HUES64 (cell line): ENCODE measurements around the gene STX17.

Experiments used
- H3K27ac ChIP-seq: 2 replicates; pipeline ENCODE4 v1.7.0; 2013; ENCODE audit warnings: low read depth, low read length, inconsistent platforms
- H3K27me3 ChIP-seq: 2 replicates; pipeline ENCODE4 v1.6.1; 2013; ENCODE audit warnings: mild to moderate bottlenecking, low read length; ENCODE audit not compliant: insufficient read depth
- H3K36me3 ChIP-seq: 2 replicates; pipeline ENCODE4 v1.6.1; 2013; ENCODE audit warnings: mild to moderate bottlenecking, low read length; ENCODE audit not compliant: insufficient read depth
- H3K4me1 ChIP-seq: 2 replicates; pipeline ENCODE4 v1.6.1; 2013; ENCODE audit warnings: mild to moderate bottlenecking, low read length, moderate library complexity; ENCODE audit not compliant: insufficient read depth
- H3K4me3 ChIP-seq: 2 replicates; pipeline ENCODE4 v1.5.1; 2013; ENCODE audit warnings: mild to moderate bottlenecking, low read length, moderate library complexity
- H3K9ac ChIP-seq: 2 replicates; pipeline ENCODE4 v1.6.1; 2013; ENCODE audit warnings: mild to moderate bottlenecking, low read depth, low read length
- H3K9me3 ChIP-seq: 2 replicates; pipeline ENCODE4 v1.6.1; 2013; ENCODE audit warnings: low read depth, low read length; ENCODE audit not compliant: insufficient read depth
- WGBS: fragments of 150-250, 120-280 bp; methylation state at CpG from one replicate; pipeline ENCODE4 v1.1.7; 2013; ENCODE audit warnings: missing lambda C conversion rate; 5-methylcytosine and 5-hydroxymethylcytosine counted together

Gene STX17

GRCh38 chr9:99947395-99947794 is 40.9 kb downstream of the STX17 start:
- Histone ChIP-seq H3K4me1 (no peaks in the 10 kb centered on the region), H3K27me3 (no peaks in the 10 kb centered on the region), H3K4me3 (no peak overlapping the region), H3K27ac (no peak overlapping the region), H3K9ac (no peak overlapping the region), H3K36me3 (peaks cover 10% of the 10 kb centered on the region; the same call in 1 of the 2 replicates), H3K9me3 (no peaks in the 10 kb centered on the region)
- WGBS = 83% methylated on average over 3 of the region's 3 CpGs

- H3K27ac ChIP-seq = no peak overlapping the region
- no peaks in the 10 kb centered on the region for H3K9me3 ChIP-seq
- H3K27me3 ChIP-seq = no peaks in the 10 kb centered on the region
- no peak overlapping the region for H3K4me3 ChIP-seq
- H3K36me3 ChIP-seq = peaks cover 10% of the 10 kb centered on the region; the same call in 1 of the 2 replicates
- WGBS = no CpG with 5 or more reads among the region's 2 CpGs
- no peaks in the 10 kb centered on the region for H3K4me1 ChIP-seq
- no peak overlapping the region for H3K9ac ChIP-seq
Measured at GRCh38 chr9:99948482-99948881, 42.0 kb downstream of the STX17 start.

- peaks cover 10% of the 10 kb centered on the region; the same call in 1 of the 2 replicates for H3K36me3 ChIP-seq
- no peak overlapping the region for H3K27ac ChIP-seq
- H3K4me3 ChIP-seq = no peak overlapping the region
- H3K9ac ChIP-seq = no peak overlapping the region
- no peaks in the 10 kb centered on the region for H3K27me3 ChIP-seq
- H3K4me1 ChIP-seq = no peaks in the 10 kb centered on the region
- no peaks in the 10 kb centered on the region for H3K9me3 ChIP-seq
Measured at GRCh38 chr9:99948896-99949295, 42.4 kb downstream of the STX17 start.

GRCh38 chr9:99953861-99954507 is 47.5 kb downstream of the STX17 start:
- no peak overlapping the region for H3K27ac ChIP-seq
- H3K9me3 ChIP-seq = no peaks in the 10 kb centered on the region
- WGBS = 100% methylated on average over 2 of the region's 3 CpGs
- peaks cover 10% of the 10 kb centered on the region; the same call in 1 of the 2 replicates for H3K36me3 ChIP-seq
- H3K4me3 ChIP-seq = no peak overlapping the region
- no peaks in the 10 kb centered on the region for H3K4me1 ChIP-seq
- H3K27me3 ChIP-seq = no peaks in the 10 kb centered on the region
- no peak overlapping the region for H3K9ac ChIP-seq

- peaks cover 10% of the 10 kb centered on the region; the same call in 1 of the 2 replicates for H3K36me3 ChIP-seq
- no peaks in the 10 kb centered on the region for H3K4me1 ChIP-seq
- no peak overlapping the region for H3K27ac ChIP-seq
- no peaks in the 10 kb centered on the region for H3K9me3 ChIP-seq
- no peak overlapping the region for H3K9ac ChIP-seq
- WGBS = 89% methylated on average over 1 of the region's 1 CpG
- no peaks in the 10 kb centered on the region for H3K27me3 ChIP-seq
- H3K4me3 ChIP-seq = no peak overlapping the region
Measured at GRCh38 chr9:99954819-99955218, 48.4 kb downstream of the STX17 start.

GRCh38 chr9:99955606-99956005 is 49.2 kb downstream of the STX17 start:
- WGBS = 97% methylated on average over 3 of the region's 4 CpGs

GRCh38 chr9:99962680-99963261 is 56.3 kb downstream of the STX17 start:
- no peak overlapping the region for H3K27ac ChIP-seq
- peaks cover 21% of the 10 kb centered on the region for H3K4me1 ChIP-seq
- H3K27me3 ChIP-seq = no peaks in the 10 kb centered on the region
- no peaks in the 10 kb centered on the region for H3K9me3 ChIP-seq
- no peaks in the 10 kb centered on the region for H3K36me3 ChIP-seq
- H3K4me3 ChIP-seq = no peak overlapping the region
- 80% methylated on average over 1 of the region's 1 CpG for WGBS
- no peak overlapping the region for H3K9ac ChIP-seq

More at GRCh38 chr9:99955606-99956005, 49.2 kb downstream of the STX17 start:
- Histone ChIP-seq H3K4me3 (no peak overlapping the region), H3K4me1 (no peaks in the 10 kb centered on the region), H3K9ac (no peak overlapping the region; the same call in 1 of the 2 replicates), H3K27ac (no peak overlapping the region), H3K27me3 (no peaks in the 10 kb centered on the region), H3K9me3 (no peaks in the 10 kb centered on the region), H3K36me3 (peaks cover 10% of the 10 kb centered on the region; the same call in 1 of the 2 replicates)

- H3K9ac ChIP-seq = no peak overlapping the region
- H3K36me3 ChIP-seq = no peaks in the 10 kb centered on the region
- H3K4me1 ChIP-seq = peaks cover 30% of the 10 kb centered on the region
- H3K9me3 ChIP-seq = no peaks in the 10 kb centered on the region
- H3K27me3 ChIP-seq = no peaks in the 10 kb centered on the region
- 100% methylated on average over 1 of the region's 1 CpG for WGBS
- H3K27ac ChIP-seq = no peak overlapping the region
- H3K4me3 ChIP-seq = no peak overlapping the region
Measured at GRCh38 chr9:99964336-99964735, 57.9 kb downstream of the STX17 start.

GRCh38 chr9:99966001-99966400 is 59.5 kb downstream of the STX17 start:
- Histone ChIP-seq H3K27ac (no peak overlapping the region; the same call in 1 of the 2 replicates), H3K36me3 (no peaks in the 10 kb centered on the region), H3K9me3 (no peaks in the 10 kb centered on the region), H3K27me3 (no peaks in the 10 kb centered on the region), H3K9ac (no peak overlapping the region), H3K4me3 (no peak overlapping the region), H3K4me1 (peaks cover 30% of the 10 kb centered on the region)
- 88% methylated on average over 2 of the region's 2 CpGs for WGBS

- 40% methylated on average over 2 of the region's 2 CpGs for WGBS
- Histone ChIP-seq H3K4me3 (no peak overlapping the region), H3K27ac (peak overlapping the region; percentile 73), H3K4me1 (peaks cover 30% of the 10 kb centered on the region), H3K9ac (no peak overlapping the region), H3K36me3 (no peaks in the 10 kb centered on the region), H3K27me3 (no peaks in the 10 kb centered on the region), H3K9me3 (no peaks in the 10 kb centered on the region)
Measured at GRCh38 chr9:99966716-99967115, 60.3 kb downstream of the STX17 start.

- Histone ChIP-seq H3K27ac (peak overlapping the region; percentile 41; the same call in 1 of the 2 replicates), H3K9me3 (no peaks in the 10 kb centered on the region), H3K36me3 (no peaks in the 10 kb centered on the region), H3K4me1 (peaks cover 30% of the 10 kb centered on the region), H3K4me3 (no peak overlapping the region), H3K9ac (no peak overlapping the region), H3K27me3 (no peaks in the 10 kb centered on the region)
- 53% methylated on average over 2 of the region's 2 CpGs for WGBS
Measured at GRCh38 chr9:99967457-99967856, 61.0 kb downstream of the STX17 start.
